COR-L47 (cell line): ENCODE results near the gene KRTAP2-4.
"Not testable (repeated sequence)": the region's sequence is repeated elsewhere in the genome, so short reads cannot be mapped to it uniquely, and the experiment has no call there.

Experiments used
- DNase-seq: peaks from one replicate; lab custom pipeline; 2025; lab: John Stamatoyannopoulos, UW

Gene KRTAP2-4

GRCh38 chr17:41065829-41066624, at the start of gene KRTAP2-4:
Gene KRTAP2-4, minus strand, starts transcription at chr17:41065879. Its CDS starts 34 bp downstream, at chr17:41065845.
- DNase-seq, result no peak

- no peak for DNase-seq
Measured at GRCh38 chr17:41111151-41111885, 45.6 kb upstream of the KRTAP2-4 start.

- DNase-seq, result not testable (repeated sequence)
Measured at GRCh38 chr17:41108728-41109386, 43.2 kb upstream of the KRTAP2-4 start.

- DNase-seq, result no peak
Measured at GRCh38 chr17:41107941-41108450, 42.3 kb upstream of the KRTAP2-4 start.

GRCh38 chr17:41105347-41105746, 39.7 kb upstream of the KRTAP2-4 start, which contains the start of gene KRTAP4-9:
Gene KRTAP4-9, plus strand, starts transcription at chr17:41105389. Its CDS starts 0 bp downstream, at chr17:41105389.
- not testable (repeated sequence) for DNase-seq

- DNase-seq, result not testable (repeated sequence)
Measured at GRCh38 chr17:41104386-41105038, 38.8 kb upstream of the KRTAP2-4 start.

GRCh38 chr17:41103896-41104295, 38.2 kb upstream of the KRTAP2-4 start:
- DNase-seq, result no peak

- no peak for DNase-seq
Measured at GRCh38 chr17:41101586-41102259, 36.0 kb upstream of the KRTAP2-4 start, which contains the start of gene KRTAP4-16. Gene KRTAP4-16, minus strand, starts transcription at chr17:41102209. Its CDS starts 0 bp downstream, at chr17:41102209.

GRCh38 chr17:41099682-41100480, 34.2 kb upstream of the KRTAP2-4 start:
- not testable (repeated sequence) for DNase-seq

GRCh38 chr17:41098481-41098880, 32.8 kb upstream of the KRTAP2-4 start:
- DNase-seq, result no peak

GRCh38 chr17:41098042-41098441, 32.4 kb upstream of the KRTAP2-4 start, which contains the start of gene KRTAP4-8:
Gene KRTAP4-8, minus strand, starts transcription at chr17:41098142. Its CDS starts 58 bp downstream, at chr17:41098084.
- no peak for DNase-seq

- no peak for DNase-seq
Measured at GRCh38 chr17:41096055-41096454, 30.4 kb upstream of the KRTAP2-4 start.

- not testable (repeated sequence) for DNase-seq
Measured at GRCh38 chr17:41088760-41089352, 23.2 kb upstream of the KRTAP2-4 start.

GRCh38 chr17:41084100-41084856, 18.6 kb upstream of the KRTAP2-4 start, which contains the start of gene KRTAP4-7:
Gene KRTAP4-7, plus strand, starts transcription at chr17:41084150. Its CDS starts 57 bp downstream, at chr17:41084207.
- DNase-seq, result not testable (repeated sequence)

- DNase-seq, result not testable (repeated sequence)
Measured at GRCh38 chr17:41083427-41083826, 17.7 kb upstream of the KRTAP2-4 start.

GRCh38 chr17:41082626-41083025, 16.9 kb upstream of the KRTAP2-4 start:
- no peak for DNase-seq

GRCh38 chr17:41076788-41077187, 11.1 kb upstream of the KRTAP2-4 start:
- no peak for DNase-seq

GRCh38 chr17:41073676-41074075, 8.0 kb upstream of the KRTAP2-4 start:
- no peak for DNase-seq
